Gastrocnemius medialis (tissue), 4 donors: ENCODE measurements around the gene CENPX. TPM values are rescaled to one million over a fixed set of nuclear protein-coding genes. Genes with fewer than 3 reads are reported as not detected.

Experiments
- ATAC-seq, 2 donors: fragments of 150-250 bp; one replicate each; pipeline ENCODE4 v1.9.1; 2016
- DNase-seq, 2 donors: peaks; one replicate each; pipeline ENCODE4 v3.0.0-alpha.2; 2019
- H3K27ac ChIP-seq, 4 donors: fragments of 200-600 bp; sonication (generic); 1 replicate in 1 of 4; 2 replicates in 3 of 4; pipeline ENCODE4 v1.5.1; 2016 to 2018; ENCODE audit warnings: mild to moderate bottlenecking in 2 of 4, moderate library complexity in 1 of 4
- H3K27me3 ChIP-seq, 3 donors: fragments of 200-600 bp; sonication (generic) in 2 of 3; 1 replicate in 1 of 3; 2 replicates in 2 of 3; pipeline versions ENCODE4 v1.5.1 to v1.6.0; 2016 to 2019; ENCODE audit warnings: mild to moderate bottlenecking in 1 of 3, moderate library complexity in 1 of 3
- H3K36me3 ChIP-seq, 2 donors: fragments of 200-600 bp; sonication (generic) in 1 of 2; one replicate each; pipeline ENCODE4 v1.5.1; 2017 to 2018
- H3K4me1 ChIP-seq, 2 donors: fragments of 200-600 bp; sonication (generic) in 1 of 2; one replicate each; pipeline ENCODE4 v1.5.1; 2016 to 2017; ENCODE audit warnings: mild to moderate bottlenecking in 2 of 2
- H3K4me3 ChIP-seq, 4 donors: fragments of 200-600 bp; sonication (generic) in 3 of 4; 1 replicate in 1 of 4; 2 replicates in 3 of 4; pipeline ENCODE4 v1.5.1; 2016 to 2019; ENCODE audit warnings: mild to moderate bottlenecking in 2 of 4
- H3K9me3 ChIP-seq, 3 donors: fragments of 200-600 bp; sonication (generic) in 2 of 3; 1 replicate in 1 of 3; 2 replicates in 2 of 3; pipeline ENCODE4 v1.5.1; 2016 to 2019
- POLR2A ChIP-seq, 2 donors: fragments of 450-650 bp; IDR thresholded peaks; one replicate each; pipeline ENCODE4 v1.6.1; 2017; ENCODE audit warnings: antibody characterized with exemption in 2 of 2, mild to moderate bottlenecking in 2 of 2, moderate library complexity in 2 of 2
- in situ Hi-C, 4 donors: fragments of 200-750 bp; cut with MboI; loops; one replicate each; pipeline versions ENCODE4 v1.15.0 to v1.8.0; 2017; ENCODE audit warnings: low sequenced_read_pairs in 4 of 4
- intact Hi-C: fragments of 100-400 bp; cut with DNase I; formaldehyde crosslinking; loops from one replicate; pipeline ENCODE4 v1.15.1; 2023; ENCODE audit warnings: low total_unique reads
- total RNA-seq, 4 donors: library from RNA; depleted of rRNA; stranded (reverse); fragments of >200 nt; gene quantifications; one replicate each; pipeline versions ENCODE4 v1.1.0 to v1.2.3, GENCODE V29; 2016
- TF ChIP-seq, protein P1 (sequence below), 5 experiments: fragments of 450-650 bp in 3 of 5; fragments of 200-600 bp in 2 of 5; sonication (generic) in 2 of 5; IDR thresholded peaks in 4 of 5; conservative IDR thresholded peaks in 1 of 5; 1 replicate in 4 of 5; 2 replicates in 1 of 5; pipeline ENCODE4 v1.5.1; 2016 to 2019; ENCODE audit warnings: antibody characterized with exemption in 5 of 5, mild to moderate bottlenecking in 3 of 5, moderate library complexity in 3 of 5

Gene CENPX
- total RNA-seq, 4 donors from 2014 or later = 41.2 to 62.7 (median 57.0) TPM

DNA sequence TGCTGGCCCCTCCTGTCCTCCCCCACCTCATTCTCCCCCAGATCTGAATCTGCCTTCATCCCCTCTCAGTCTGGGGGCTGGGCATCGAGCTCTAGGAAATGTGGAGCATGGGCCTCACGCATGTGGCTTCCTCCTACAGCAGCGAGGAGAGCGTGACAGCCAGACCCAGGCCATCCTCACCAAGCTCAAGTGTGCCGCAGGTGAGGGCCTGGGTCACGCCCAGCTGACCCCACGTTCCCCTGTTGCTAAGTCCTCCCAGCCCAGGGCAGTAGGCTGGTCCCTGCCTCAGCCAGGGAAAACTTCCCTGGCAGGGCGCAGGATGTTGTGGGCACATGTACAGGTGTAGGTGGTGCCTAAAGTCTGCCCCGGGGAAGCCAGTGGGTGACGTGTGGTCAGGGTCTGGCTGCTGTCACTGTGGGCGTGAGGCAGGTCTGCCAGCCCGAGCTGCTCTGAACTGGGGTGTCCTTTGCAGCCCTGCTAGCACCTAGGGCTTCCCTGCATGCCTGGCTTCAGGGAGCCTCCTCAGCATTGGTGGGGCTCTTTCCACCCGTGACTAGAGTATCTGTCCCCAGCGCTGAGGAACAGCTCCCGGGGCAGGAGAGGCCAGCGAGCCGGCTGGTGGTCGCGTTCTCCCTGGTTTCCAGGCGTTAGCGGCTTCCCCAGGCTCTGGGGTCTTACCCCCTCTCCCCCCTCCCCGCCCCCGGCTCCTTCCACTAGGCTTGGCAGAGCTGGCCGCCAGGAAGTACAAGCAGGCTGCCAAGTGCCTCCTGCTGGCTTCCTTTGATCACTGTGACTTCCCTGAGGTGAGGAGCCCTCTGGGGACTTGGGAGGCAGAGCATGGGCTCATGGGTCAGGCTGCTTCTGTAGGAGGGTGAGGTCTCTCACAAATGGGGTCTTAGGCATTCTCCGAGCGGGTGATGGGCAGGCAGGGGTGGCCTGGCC is 32.6 kb upstream of the CENPX start:
- H3K27me3 ChIP-seq = no peaks in the 10 kb centered on the region
- ATAC-seq (no peak), DNase-seq (no peak)
- TF ChIP-seq, protein P1, sequence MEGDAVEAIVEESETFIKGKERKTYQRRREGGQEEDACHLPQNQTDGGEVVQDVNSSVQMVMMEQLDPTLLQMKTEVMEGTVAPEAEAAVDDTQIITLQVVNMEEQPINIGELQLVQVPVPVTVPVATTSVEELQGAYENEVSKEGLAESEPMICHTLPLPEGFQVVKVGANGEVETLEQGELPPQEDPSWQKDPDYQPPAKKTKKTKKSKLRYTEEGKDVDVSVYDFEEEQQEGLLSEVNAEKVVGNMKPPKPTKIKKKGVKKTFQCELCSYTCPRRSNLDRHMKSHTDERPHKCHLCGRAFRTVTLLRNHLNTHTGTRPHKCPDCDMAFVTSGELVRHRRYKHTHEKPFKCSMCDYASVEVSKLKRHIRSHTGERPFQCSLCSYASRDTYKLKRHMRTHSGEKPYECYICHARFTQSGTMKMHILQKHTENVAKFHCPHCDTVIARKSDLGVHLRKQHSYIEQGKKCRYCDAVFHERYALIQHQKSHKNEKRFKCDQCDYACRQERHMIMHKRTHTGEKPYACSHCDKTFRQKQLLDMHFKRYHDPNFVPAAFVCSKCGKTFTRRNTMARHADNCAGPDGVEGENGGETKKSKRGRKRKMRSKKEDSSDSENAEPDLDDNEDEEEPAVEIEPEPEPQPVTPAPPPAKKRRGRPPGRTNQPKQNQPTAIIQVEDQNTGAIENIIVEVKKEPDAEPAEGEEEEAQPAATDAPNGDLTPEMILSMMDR (IDR thresholded peaks at IDR 0.05 in 4 of 5, conservative IDR thresholded peaks at IDR 0.05 in 1 of 5) = no peak
- no peak for TF ChIP-seq POLR2A (IDR thresholded peaks at IDR 0.05)
- intact Hi-C loops (no loop called here), in situ Hi-C loops (no loop called here)
- peaks cover 0 to 66% of the 10 kb centered on the region in 2 donors for H3K36me3 ChIP-seq
- no peaks in the 10 kb centered on the region for H3K9me3 ChIP-seq
- no peak overlapping the region for H3K27ac ChIP-seq
- peaks cover 17 to 24% of the 10 kb centered on the region in 2 donors for H3K4me1 ChIP-seq
- no peak overlapping the region for H3K4me3 ChIP-seq

DNA sequence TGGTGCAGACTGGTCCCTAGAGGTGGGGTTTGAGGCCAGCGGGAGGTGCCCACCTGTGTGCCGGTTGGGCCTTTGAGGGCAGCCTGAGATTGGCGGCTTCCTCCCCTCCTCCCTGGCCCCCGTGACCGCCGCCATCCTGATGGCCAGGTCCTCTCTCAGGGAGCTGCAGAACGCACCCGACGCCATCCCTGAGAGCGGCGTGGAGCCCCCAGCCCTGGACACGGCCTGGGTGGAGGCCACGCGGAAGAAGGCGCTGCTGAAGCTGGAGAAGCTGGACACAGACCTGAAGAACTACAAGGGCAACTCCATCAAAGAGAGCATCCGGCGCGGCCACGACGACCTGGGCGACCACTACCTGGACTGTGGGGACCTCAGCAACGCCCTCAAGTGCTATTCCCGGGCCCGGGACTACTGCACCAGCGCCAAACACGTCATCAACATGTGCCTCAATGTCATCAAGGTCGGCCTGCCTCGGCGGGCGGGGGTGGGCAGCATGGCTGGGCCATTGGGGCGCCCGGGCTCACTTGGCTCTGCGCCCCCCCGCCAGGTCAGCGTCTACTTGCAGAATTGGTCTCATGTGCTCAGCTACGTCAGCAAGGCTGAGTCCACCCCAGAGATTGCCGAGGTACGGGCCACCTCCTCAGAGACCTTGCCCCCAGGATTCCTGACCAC is 31.8 kb upstream of the CENPX start:
- in situ Hi-C loops = no loop called here
- DNase-seq = no peak
- peaks cover 22 to 29% of the 10 kb centered on the region in 2 donors for H3K4me1 ChIP-seq
- H3K27ac ChIP-seq = no peak overlapping the region
- intact Hi-C loops = loop anchor here (5.0 kb wide), 1 partner anchor 43 kb away; the partner anchor contains the start of gene FASN
- H3K9me3 ChIP-seq = no peaks in the 10 kb centered on the region
- H3K36me3 ChIP-seq = peaks cover 0 to 66% of the 10 kb centered on the region in 2 donors
- no peaks in the 10 kb centered on the region for H3K27me3 ChIP-seq
- TF ChIP-seq, protein P1 (IDR thresholded peaks at IDR 0.05 in 4 of 5, conservative IDR thresholded peaks at IDR 0.05 in 1 of 5) = no peak
- no peak for TF ChIP-seq POLR2A (IDR thresholded peaks at IDR 0.05)
- no peak overlapping the region for H3K4me3 ChIP-seq
- no peak for ATAC-seq

DNA sequence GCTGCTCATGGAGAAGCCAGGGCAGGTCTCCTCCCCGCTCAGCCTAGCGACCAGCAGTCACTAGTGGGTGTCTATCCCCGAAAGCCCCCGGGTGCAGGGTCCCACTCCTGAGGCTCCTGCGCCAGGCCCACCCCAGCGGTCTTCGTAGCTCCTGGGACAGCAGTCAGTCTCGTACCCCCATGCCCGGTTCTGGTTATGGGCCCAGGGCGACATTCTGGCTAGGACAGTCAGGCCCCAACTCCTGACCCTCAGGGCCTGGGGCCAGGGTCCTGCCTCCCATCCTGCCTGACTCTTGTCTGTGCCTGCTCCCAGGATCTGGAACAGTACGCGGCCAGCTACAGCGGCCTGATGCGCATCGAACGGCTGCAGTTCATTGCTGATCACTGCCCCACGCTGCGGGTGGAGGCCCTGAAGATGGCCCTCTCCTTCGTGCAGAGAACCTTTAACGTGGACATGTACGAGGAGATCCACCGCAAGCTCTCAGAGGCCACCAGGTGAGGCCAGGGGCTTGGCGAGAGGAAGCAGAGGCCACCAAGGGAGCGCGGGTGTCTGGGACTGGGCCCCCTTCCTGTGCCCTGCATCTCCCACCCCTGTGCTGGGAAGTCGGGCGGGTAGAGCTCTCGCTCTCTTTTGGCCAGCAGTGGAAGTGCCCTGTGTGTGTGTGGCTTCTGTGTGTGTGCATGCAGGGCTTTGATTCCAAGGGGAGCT is 31.0 kb upstream of the CENPX start:
- no peak overlapping the region for H3K27ac ChIP-seq
- peaks cover 0 to 67% of the 10 kb centered on the region in 2 donors for H3K36me3 ChIP-seq
- ATAC-seq (no peak), DNase-seq (no peak)
- in situ Hi-C loops = no loop called here
- no peak for TF ChIP-seq POLR2A (IDR thresholded peaks at IDR 0.05)
- H3K27me3 ChIP-seq = no peaks in the 10 kb centered on the region
- no peaks in the 10 kb centered on the region for H3K9me3 ChIP-seq
- H3K4me1 ChIP-seq = peaks cover 22 to 29% of the 10 kb centered on the region in 2 donors
- H3K4me3 ChIP-seq = peak overlapping the region in 1 of 4 donors; percentile 66
- intact Hi-C loops = loop anchor here (5.0 kb wide), 1 partner anchor 44 kb away; the partner anchor contains the start of gene FASN

DNA sequence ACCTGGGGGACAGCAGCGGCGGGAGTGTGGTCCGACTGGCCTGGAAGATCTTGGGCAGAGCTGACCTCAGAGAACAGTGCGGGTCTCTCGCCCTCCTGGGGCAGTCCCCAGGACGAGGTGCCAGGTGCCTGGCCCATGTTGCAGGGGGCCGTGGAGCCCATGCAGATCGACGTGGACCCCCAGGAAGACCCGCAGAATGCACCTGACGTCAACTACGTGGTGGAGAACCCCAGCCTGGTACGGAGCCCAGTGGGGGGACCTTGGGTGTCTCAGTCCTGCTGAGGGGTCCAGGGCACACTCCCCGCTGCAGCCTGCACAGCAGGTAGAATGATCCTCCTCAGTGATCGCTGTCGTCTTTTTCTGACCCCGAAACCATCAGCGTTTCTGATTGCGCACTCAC is 30.5 kb upstream of the CENPX start:
- in situ Hi-C loops = no loop called here
- H3K4me1 ChIP-seq = peaks cover 22 to 29% of the 10 kb centered on the region in 2 donors

More for the DNA sequence above, 30.5 kb upstream of the CENPX start:
- Histone ChIP-seq H3K9me3 (no peaks in the 10 kb centered on the region), H3K27ac (no peak overlapping the region), H3K27me3 (no peaks in the 10 kb centered on the region), H3K36me3 (peaks cover 0 to 67% of the 10 kb centered on the region in 2 donors), H3K4me3 (peak overlapping the region; percentile 64 to 74 (median 70))
- DNase-seq = no peak
- TF ChIP-seq, protein P1 (IDR thresholded peaks at IDR 0.05 in 4 of 5, conservative IDR thresholded peaks at IDR 0.05 in 1 of 5) = no peak
- TF ChIP-seq POLR2A (IDR thresholded peaks at IDR 0.05) = no peak
- intact Hi-C loops = loop anchor here (5.0 kb wide), 1 partner anchor 44 kb away; the partner anchor contains the start of gene FASN
- no peak for ATAC-seq
